HG03558 (cell line): Measurements from ENCODE around the gene ZNF268.
"Not testable (repeated sequence)": the region's sequence is repeated elsewhere in the genome, so short reads cannot be mapped to it uniquely, and the experiment has no call there.

ENCODE experiments used
- ATAC-seq: cut with Tn5 transposase; IDR thresholded peaks from one replicate; pipeline ENCODE4 v1.9.1; 2021; ENCODE audit warnings: moderate number of reproducible peaks; ENCODE audit not compliant: unreplicated experiment; ENCODE audit errors: extremely low read depth

The ZNF268 gene

GRCh38 chr12:133225527-133225926 is 44.2 kb downstream of the ZNF268 start:
- no peak for ATAC-seq

GRCh38 chr12:133226690-133227089 is 45.4 kb downstream of the ZNF268 start:
- no peak for ATAC-seq

DNA sequence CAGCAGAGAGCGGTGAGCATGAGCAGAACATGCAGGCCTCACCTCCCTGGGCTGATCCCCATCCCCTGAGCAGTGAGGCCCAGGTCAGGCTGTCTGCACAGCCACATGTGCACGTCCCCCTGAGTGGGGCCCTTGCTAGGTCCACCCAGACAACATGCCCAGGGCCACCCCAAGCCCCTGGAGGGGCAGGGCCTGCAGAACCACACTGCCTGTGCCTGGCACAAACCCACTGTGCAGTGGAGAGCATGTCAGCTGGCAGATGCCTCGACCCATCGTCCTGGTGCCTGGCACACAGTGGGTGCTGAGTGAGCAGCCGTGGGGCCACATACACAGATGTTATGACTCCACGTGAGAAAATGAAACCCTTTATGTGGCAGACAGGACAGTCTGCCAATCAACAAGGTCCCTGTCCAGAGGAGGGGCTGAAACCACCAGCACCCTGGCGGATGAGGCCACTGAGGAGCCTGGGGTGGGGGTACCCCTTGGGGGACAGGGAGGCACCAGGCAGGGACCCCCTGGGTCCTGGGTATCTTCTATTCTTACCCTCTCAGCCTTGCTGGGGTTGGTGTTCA is 46.1 kb downstream of the ZNF268 start:
- no peak for ATAC-seq

DNA sequence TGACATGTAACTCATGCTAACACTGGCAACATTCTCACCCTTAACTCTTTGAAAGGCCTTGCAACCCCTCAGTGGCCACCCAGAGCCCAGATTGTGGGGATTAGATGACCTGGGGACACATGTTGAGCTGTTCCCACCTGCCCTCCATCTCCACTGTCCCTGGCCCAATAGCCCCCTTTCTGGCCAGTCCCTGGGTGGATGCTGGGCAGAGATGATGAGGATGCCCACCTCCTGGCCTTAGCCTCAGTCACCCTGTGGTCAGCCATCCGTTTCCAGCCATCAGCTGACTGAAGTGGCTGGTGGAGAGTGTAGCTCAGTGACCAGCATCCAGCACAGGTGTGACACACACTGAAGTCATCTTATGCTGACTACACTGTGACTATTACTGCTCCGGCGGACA is 49.7 kb downstream of the ZNF268 start:
- ATAC-seq = no peak

DNA sequence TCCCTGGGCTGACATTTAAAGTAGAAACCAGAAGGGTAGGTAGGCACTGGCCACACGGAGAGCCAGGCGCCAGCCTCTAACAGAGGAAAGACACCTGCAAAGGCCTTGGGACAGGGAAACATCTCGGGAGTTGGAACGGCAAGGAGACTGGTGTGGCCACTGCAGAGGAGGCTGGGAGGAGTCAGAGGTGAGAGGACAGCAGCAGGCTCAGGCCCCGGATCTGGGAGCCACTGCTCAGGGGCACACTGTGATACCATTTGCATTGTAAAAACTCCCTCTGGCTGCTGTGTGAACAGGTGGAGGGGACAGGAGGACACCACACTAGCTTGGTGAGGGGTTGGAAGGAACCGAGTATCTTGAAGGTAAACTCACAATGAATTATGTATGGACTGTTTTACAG is 51.7 kb downstream of the ZNF268 start:
- ATAC-seq = no peak

GRCh38 chr12:133233993-133234564 is 52.8 kb downstream of the ZNF268 start:
- ATAC-seq = no peak

DNA sequence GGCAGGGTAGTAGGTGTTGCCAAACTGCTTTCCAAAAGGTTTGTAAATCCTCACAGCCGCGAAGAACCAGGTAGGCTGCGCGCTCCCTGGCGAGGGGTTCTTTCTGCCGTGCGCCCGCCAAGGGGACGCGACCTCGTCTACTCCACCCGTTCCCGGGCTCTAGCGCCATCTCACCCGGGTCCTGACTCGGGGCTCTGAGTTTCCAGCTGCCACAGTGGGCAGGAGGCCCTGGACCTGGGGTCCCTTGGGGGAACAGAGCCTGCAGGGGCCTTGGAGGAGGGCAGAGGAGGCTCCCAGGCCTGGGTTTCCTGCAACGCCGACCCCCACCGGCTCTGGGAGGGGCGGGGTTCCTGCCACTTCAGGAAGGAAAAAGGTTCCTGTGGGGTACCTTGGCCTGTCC is 53.7 kb downstream of the ZNF268 start:
- ATAC-seq = no peak

DNA sequence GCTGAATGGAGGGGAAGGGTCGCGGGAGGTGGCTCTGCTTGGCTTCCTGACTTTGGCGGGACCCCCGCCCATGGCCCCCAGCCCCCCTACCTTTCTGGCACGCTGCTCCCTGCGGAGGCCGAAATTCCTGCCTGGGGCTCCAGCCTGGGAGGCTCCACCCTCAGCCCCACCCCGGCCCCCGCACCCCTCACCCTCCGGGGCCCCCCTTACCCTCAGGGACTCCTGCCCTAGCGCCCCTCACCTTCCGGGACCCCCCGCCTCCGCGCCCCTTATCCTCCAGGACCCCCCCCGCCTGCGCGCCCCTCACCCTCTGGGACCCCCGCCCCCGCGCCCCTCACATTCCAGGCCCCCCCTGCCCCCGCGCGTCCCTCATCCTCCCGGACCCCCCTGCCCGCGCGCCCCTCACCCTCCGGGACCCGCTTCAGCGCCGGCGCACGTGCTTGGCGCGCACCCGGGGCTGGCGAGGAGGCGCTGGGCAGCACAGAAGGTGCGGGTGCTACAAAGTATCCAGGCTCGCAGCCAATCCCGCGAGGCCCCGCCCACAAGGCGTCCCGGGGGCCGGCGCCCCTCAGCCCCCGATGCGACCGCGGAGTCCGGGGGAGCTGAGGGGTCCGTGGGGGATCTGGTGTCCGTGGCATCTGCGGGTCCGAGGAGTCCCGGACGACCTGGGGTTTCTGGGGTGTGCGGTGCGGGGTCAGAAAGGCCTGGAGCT is 54.3 kb downstream of the ZNF268 start, which contains the start of gene ANHX:
Gene ANHX, minus strand, starts transcription at position 477 of the 712 bp plus-strand sequence. CDS start 1,521 bp downstream, outside the sequence.
- no peak for ATAC-seq

DNA sequence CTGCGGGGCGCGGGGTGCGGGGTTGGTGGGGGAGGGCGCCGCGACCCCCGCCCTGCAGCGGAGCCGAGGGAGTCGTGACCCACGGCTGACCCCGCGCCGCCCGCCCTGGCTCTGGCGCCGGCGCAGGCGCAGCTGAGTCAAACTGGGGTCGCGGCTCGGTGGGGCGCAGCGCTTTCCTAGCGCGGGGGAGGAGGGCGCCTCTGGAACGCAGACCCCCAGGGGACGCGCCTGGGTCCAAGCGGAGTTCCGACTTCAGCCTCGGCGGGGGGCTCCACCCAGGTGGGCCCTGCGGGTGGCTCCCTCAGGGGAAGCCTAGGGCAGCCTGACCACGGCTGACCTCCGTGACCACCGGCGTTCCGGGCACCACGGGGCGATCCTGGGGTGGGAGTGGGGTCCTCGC is 54.8 kb downstream of the ZNF268 start:
- ATAC-seq = no peak

DNA sequence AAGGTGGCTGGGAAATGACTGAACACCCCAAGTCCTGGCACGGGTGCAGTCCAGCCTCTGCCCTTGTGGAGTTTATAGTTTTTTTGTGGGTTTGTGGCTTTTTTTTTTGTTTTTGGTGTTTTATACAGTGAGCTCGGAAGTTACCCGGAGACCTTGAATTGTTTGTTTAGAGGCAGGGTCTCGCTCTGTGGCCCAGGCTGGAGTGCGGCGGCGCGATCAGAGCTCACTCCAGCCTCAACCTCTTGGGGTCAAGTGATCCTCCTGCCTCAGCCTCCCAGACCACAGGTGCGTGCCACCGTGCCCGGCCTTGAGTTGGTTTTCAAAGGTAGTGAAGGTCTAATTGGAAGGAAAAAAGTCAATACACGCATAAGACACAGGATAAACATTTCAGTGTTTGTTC is 55.3 kb downstream of the ZNF268 start:
- no peak for ATAC-seq

- ATAC-seq = no peak
Measured at GRCh38 chr12:133251732-133252131, 70.4 kb downstream of the ZNF268 start.

DNA sequence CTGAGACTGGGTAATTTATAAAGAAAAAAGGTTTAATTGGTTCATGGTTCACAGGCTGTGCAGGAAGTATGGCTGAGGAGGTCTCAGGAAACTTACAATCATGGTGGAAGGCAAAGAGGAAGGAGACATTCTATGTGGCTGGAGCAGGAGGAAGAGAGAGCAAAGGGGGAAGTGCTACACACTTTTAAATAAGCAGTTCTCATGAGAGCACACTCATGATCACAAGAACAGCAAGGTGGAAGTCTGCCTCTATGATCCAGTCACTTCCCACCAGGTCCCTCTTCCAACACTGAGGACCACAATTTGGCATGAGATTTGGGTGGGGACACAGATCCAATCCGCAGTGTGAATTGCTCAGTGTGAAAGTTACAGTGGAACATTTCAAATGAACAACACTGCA is 74.5 kb downstream of the ZNF268 start:
- ATAC-seq = not testable (repeated sequence)

GRCh38 chr12:133256321-133256720 is 75.0 kb downstream of the ZNF268 start:
- no peak for ATAC-seq

- ATAC-seq = no peak
Measured at GRCh38 chr12:133264173-133264572, 82.9 kb downstream of the ZNF268 start.
